GM21825 (cell line): ENCODE measurements around the gene ADCK2.
"Not testable (repeated sequence)": the region's sequence is repeated elsewhere in the genome, so short reads cannot be mapped to it uniquely, and the experiment has no call there.

Source experiments
- ATAC-seq: cut with Tn5 transposase; IDR thresholded peaks from one replicate; pipeline ENCODE4 v1.9.1; 2021; ENCODE audit warnings: mild to moderate bottlenecking, moderate library complexity; ENCODE audit not compliant: unreplicated experiment

Gene ADCK2

DNA sequence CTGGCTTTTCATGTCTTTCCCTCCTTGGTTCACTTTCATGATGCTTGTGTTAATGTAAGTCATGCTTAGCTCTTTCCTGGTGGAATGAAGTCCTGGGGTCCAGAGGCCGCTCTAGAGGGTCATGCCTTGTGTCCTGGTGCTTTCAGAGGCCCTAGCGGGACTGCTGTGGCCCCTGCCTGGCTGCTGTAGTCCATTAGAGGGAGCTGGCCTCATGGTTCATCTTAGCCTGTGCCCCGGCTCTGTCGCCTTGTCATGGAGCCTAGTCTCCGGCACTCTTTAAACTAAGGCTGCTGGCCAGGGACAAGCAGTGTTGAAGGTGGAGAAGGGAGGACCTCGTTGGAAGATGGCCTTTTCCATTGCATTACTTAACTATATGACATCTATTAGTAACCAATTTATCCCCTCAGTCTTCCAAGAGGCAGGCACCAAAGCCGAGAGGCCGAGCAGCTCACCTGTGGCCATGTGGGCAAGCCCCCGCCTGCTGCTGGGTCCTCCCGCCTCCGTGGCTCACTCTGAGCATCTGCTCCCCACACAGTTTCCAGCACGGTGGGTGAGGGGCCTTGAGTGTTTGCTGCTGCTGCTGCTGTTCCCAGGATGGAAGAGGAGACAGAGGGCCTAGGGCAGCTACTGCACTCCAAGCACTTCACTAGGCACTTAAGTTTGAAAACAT is 18.8 kb downstream of the ADCK2 start:
- no peak for ATAC-seq

DNA sequence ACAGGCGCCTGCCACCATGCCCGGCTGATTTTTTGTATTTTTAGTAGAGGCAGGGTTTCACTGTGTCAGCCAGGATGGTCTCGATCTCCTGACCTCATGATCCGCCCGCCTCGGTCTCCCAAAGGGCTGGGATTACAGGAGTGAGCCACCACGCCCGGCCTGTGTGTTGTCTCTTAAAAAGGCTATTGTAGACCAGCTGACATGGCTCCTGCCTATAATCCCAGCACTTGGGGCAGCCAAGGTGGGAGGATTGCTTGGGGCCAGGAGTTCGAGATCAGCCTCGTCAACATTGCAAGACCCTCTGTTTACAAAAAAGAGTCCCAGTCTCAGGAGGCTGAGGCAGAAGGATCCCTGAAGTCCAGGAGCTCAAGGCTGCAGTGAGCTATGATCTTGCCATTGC is 21.1 kb downstream of the ADCK2 start:
- not testable (repeated sequence) for ATAC-seq

DNA sequence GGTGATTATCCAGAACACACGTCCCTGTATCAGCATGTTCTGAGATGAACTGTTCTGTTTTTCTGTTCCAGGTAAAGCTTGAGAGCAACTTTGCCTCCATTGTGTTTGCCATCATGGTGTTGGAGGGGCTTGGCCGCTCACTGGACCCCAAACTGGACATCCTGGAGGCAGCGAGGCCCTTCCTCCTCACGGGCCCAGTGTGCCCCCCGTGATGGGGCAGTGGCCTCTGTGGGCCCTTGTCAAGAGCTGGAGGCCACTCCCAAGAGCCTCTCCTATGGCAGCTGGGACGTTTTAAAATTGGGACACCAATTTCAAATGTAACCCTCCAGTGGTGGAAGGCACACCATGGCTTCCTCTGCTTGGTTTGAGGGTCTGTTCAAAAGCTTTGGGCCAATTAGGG is 21.8 kb downstream of the ADCK2 start:
- no peak for ATAC-seq

DNA sequence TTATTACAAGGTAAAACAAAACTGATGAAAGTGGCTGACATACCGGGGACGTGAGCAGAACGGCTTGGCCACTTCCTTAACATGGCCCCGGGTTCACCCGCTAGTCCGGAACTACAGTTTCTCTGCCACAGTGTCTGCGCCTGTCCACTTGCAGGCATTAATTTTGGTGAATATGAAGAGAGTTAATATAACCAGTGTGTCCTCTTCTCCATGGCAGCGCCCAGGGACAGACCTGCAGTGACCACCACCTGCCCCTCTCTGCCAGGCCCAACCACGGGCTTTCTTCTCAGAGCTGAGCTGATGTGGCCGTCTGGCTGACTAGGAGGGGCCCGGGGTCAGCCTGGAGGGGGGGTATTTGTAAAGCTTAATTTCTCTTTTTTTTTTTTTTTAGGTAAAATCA is 22.6 kb downstream of the ADCK2 start:
- no peak for ATAC-seq

DNA sequence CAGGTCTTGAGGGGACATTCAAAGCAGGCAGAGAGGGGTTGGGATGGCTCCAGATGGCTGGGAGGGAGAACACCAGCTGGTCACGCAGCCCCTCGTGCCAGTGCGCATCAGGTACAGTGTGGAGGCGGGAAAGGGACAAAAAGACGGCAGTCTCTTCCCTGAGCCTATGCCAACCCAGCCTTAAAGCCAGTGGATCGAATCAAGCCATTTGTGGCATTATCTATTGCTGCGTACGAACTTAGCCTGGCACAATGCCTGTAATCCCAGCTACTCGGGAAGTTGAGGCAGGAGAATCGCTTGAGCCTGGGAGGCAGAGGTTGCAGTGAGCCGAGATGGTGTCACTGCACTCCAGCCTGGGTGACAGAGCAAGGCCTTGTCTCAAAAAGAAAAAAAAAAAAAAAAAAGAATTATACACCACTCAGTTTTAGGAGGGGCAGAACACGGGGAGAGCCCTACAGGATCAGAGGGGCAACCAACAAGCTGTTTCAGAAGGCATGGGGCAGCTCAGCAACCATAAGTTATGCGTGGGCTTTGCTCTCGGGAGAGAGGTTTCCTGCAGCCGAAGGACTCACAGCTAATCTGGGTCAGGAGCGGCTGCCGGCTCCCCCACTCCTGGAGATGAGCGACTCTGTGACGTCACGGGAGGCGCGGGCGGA is 23.4 kb downstream of the ADCK2 start:
- ATAC-seq, result no peak

DNA sequence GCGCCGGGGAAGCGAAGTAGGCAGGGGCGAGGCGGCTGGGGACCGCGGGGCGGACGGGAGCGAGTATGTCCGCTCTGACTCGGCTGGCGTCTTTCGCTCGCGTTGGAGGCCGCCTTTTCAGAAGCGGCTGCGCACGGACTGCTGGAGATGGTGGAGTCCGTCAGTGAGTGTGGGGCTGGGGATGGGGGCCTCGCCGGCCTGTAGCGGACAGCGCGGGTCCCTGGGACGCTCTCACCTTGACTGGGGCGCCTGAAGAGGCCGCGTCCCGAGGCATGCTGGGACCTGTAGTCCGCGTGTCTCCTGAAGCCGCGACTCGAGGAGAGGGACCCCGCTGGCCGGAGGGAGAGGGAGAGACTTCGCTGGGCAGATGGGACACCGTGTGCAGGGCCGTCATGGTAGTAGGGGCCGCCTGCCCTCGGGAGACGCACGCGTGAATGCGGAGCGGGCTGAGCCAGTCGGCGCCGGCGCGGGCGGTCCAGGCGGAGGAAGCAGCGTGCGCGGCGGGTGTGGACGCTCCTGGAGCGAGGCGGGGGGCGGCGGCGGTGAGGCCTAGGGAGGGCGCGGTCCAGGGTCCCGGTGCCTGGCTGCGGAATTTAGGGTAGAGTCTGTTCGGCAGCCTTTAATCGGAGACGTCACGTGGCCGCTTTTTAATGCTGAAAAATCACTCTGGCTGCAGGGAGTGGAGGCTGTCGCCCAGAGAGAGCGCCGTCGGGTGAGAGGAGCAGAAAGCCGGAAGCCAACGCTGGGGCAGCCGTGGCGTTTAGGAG is 24.1 kb downstream of the ADCK2 start, which contains the start of gene NDUFB2:
Gene NDUFB2 (plus strand): TSS at position 29 of the 767 bp plus-strand sequence. CDS start 37 bp downstream, at position 66.
- ATAC-seq, result peak; percentile 91

DNA sequence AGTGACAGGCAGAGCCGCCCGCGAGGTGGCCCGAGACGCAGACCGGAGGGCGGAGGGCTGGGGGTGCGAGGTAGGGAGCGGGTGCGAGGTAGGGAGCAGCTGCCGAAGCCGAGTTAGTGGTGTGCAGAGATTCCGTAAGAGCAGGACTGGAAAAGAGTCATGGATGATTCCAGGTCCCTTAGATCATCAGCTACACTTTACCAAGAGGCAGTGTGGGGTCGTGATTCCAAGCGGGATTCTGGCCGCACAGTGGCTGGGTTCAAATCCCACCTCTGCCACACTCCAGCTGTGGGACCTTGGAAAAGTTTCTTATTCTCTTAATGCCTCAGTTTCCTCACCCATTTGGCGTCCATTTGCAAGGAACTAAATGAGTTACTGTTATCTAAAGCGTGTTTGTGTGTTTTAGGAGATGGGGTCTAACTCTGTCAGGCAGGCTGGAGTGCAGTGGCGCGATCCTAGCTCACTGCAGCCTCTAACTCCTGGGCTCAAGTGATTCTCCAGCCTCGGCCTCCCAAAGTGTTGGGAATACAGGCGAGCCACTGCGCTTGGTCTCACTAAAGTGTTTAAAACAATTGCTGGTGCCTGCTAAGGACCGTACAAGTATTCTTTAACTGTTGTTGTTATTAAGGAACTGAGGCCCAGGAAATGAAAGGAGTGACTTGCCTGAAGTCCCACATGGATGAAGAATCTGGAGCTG is 24.9 kb downstream of the ADCK2 start:
- ATAC-seq, result no peak

DNA sequence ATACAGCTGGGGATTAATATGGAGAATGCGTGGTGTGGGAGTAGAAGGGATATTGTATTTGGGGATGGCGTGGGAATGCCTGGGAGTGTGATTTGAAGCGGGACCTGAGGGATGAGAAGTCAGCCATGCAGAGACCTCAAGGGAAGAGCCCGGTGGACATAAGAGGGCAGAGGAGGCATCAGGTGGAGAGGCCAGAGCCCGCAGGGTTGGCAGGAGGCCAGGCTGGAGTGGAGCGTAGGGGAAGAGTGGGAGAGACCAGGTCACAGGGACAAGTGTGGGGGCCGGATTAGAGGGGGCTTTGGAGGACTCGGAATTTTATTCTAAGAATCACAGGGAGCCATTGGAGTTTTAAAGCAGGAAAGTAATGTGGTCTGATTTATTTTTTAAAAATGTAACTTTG is 25.7 kb downstream of the ADCK2 start:
- ATAC-seq, result no peak

DNA sequence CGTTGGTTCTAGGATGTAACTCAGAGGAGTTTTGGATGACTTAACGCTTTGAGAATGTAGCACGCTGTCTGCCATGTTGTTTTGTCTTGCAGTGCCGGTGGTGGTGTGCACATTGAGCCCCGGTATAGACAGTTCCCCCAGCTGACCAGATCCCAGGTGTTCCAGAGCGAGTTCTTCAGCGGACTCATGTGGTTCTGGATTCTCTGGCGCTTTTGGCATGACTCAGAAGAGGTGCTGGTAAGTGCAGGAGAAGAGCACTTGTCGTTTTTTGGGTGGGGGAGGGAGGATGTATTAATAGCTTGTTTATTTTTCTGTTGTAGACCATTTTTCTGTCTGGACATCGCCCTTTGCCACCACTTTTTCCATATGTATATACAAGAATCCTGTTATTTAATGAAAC is 30.0 kb downstream of the ADCK2 start:
- no peak for ATAC-seq

DNA sequence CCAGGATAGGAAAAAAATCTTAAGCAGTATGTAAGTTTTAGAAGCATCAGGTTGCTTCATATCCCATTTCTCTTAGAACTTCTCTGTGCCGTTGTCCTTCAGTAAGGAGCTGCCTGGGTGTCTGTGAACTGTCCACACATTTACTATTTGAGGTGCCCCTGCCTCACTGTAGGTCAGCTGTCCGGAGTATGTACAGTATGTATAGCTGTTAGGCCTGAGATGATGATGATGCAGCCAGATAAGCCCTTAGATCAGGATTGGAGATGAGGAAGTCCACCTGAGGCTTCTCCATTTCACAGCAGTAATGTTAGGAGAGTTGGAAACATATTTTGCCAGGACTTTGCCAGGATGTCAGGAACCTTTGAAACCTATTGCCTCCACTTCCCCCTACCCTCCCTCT is 31.5 kb downstream of the ADCK2 start:
- ATAC-seq, result no peak

DNA sequence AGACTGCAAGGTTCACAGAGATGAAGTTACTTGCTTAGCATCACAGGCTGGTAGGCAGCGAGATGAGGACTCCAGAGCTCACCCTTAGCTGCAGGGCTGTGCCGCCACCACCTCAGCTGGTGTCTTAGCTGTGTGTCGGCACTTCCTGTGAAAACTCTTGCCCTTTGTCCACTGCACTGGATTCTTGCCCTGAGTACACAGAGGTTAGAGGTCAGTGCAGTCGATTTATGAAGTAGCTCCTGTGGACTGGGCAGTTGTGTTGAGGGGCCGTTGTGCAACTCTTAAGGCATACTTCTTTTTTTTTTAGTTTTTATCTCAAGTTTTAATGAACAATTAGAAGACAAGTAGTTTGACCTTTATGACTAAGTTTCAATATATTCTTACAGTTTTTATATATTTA is 34.4 kb downstream of the ADCK2 start:
- ATAC-seq, result no peak

DNA sequence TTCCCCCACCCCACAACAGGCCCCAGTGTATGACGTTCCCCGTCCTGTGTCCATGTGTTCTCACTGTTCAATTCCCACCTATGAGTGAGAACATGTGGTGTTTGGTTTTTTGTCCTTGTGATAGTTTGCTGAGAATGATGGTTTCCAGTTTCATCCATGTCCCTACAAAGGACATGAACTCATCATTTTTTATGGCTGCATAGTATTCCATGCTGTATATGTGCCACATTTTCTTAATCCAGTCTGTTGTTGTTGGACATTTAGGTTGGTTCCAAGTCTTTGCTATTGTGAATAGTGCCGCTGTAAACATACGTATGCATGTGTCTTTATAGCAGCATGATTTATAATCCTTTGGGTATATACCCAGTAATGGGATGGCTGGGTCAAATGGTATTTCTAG is 36.0 kb downstream of the ADCK2 start:
- not testable (repeated sequence) for ATAC-seq

DNA sequence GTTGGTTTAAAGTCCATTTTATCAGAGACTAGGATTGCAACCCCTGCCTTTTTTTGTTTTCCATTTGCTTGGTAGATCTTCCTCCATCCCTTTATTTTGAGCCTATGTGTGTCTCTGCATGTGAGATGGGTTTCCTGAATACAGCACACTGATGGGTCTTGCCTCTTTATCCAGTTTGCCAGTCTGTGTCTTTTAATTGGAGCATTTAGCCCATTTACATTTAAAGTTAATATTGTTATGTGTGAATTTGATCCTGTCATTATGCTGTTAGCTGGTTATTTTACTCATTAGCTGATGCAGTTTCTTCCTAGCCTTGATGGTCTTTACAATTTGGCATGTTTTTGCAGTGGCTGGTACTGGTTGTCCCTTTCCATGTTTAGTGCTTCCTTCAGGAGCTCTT is 39.6 kb downstream of the ADCK2 start:
- ATAC-seq, result not testable (repeated sequence)

DNA sequence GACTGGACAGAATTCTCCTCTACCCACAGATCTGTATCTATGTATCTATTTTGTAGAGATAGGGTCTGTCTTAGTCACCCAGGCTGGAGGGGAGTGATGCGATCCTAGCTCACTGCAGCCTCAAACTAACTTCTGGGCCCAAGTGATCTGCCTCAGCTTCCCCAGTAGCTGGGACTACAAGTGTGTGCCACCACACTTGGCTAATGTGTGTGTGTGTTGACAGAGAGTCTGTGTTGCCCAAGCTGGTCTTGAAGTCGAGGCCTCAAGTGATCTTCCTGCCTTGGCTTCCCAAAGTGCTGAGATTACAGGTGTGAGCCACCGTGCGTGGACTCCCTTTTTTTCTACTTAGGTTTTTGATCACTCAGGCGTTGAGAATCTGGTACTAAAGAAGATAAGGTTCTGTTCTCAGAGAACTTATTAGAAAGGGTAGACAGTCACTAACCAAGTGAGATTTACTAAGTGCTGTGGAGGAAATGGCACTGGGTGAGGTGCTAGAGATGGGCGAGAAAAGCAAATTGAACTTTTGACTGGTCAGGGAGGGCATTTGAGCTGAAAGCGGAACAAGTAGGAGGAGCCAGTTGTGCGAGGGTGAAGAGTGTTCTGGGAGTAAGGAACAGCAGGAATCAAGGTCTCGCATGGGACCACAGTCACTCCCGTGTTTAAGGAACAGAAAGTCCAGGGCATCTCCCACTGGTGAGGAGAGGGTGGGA is 41.7 kb downstream of the ADCK2 start:
- ATAC-seq, result no peak

DNA sequence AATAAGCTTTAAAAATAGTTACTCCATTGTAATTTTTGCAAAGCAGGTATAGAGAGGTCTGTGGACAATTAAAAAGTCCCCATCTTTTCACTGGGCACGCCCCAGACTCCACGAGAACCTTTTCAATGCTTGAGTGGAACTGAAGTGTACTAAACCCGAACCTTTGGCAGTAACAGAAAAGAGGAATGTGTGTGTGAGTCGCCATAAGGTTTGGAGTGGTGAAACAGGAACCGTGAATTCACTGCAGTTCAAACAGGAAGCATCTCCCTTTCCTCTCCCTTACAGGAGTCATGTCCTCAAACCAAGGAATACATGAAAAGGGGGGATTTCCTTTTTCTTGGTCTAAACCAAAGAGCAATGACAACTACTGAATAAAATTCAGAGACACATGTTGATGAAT is 47.0 kb downstream of the ADCK2 start:
- ATAC-seq, result no peak

DNA sequence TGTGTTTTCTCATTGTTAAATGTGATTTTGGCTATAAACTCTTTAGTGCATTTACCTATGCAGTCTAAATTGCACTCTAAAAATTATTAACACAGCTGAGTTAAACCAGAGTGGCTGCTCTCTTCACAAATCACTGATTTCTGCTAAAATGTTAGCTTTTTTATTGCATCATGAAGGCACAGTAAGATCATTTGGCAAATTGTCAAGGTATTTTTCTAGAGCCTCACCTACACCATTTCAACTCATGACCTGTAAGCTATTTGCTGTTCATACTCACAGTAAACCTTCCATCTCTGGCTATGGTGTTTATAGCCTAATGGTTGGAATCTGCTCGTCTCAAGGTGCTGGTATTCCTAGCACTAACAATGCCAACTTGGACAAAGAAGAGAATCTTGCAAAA is 49.5 kb downstream of the ADCK2 start:
- ATAC-seq, result no peak

DNA sequence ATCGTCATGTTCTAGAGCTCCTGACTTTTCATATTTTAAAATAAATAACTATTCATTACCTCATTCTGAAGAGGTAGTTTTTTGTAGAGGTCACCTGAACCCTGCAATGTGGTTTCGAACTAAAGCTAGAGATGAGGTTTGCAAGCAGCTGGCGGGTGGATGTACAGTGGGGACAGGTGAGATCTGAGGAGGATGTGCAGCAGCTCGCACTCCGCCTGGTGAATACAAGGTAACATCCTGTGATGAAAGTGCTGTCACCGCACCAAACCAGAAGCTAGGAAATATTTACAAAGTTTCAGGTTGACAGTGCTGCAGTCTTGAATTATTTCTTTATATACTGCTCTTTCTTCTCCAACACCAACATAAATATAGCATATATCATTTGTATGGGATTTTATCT is 50.3 kb downstream of the ADCK2 start:
- ATAC-seq, result no peak

DNA sequence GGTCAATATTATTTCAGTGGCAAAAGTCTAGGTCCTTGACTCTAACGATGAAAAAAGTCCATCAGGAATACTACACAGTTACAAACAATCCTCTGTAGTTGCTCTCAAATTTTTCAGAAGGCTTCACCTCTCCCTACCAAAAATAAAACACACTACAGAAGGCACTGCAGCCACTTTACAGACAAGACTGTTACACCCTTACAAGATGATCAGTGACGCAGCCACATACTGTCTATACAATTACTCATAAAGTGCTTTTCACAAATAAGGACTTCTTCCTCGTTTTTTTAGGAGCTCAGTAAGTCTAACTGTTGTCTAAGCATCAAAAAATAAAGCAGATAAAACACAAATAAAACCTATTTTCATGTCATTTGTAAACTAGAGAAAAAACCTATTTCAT is 50.8 kb downstream of the ADCK2 start:
- no peak for ATAC-seq

DNA sequence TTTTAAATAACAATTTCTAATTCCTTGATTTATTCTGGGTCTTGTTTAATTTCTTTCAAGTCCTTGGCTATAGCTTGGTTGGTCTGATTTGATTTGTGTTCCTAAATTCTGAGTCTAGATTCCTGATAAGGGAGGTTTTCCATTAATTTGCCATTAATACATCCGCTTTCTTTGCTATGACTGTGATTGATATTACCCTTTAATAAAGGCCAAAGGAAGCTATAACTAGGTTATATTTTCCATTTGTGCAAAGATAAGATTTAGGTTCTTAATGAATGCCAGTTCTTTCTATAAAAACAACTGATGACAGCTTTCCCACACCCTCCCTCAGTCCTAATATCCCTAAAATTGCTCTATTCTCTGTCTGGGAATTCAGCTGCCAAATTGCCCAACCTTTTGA is 52.0 kb downstream of the ADCK2 start:
- ATAC-seq, result no peak

DNA sequence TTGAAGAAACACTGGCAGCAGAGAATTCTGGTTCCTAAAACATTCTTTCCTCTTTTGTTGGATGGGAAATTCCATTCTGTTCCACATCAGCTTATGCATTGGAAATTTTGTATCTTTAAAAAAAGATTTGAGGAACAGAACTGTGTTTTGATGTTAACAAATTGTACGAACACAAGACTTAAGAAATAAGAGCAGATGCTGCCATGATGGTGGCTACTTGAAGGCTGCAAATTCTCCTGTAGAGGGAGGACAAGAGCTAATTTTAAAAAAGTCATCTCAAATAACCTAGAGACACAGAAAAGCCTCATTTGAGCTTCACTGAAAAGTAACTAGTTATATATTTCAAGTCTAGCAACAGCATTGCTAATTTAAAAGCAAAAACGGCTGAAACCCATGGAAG is 53.5 kb downstream of the ADCK2 start:
- ATAC-seq, result no peak

DNA sequence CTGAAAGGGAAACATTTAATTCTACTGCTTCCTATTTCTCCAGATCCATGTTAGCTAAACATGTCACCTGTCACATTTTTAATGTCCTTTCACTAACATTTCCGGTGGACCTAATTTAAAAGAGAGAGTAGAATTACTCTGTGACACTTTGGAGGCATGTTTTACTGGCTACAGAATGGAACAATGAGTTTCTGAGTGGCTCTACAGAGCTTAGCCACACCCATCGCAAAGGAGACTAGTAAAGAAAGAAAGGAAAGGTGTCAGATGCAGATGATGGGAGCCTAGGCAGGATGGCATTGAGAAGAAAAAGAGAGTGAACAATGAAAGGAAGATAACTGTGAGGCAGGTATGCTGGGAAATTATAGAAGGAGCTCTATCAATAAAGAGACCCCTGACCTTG is 59.7 kb downstream of the ADCK2 start:
- ATAC-seq, result no peak
